H1 (cell line): ENCODE results near the gene ORAI1. TPM values are rescaled to one million over a fixed set of nuclear protein-coding genes. Genes with fewer than 3 reads are reported as not detected.

Experiments
- ATF3 ChIP-seq: IDR thresholded peaks from 2 replicates; pipeline ENCODE4 v1.6.1; 2011; ENCODE audit warnings: low read depth, mild to moderate bottlenecking, low read length; ENCODE audit not compliant: insufficient read depth
- BRCA1 ChIP-seq: IDR thresholded peaks from 2 replicates; pipeline ENCODE4 v1.6.1; 2012; ENCODE audit warnings: low read depth, low read length, improper control_type of control experiment
- EZH2 ChIP-seq: fragments of 200-600 bp; sonication (generic); IDR thresholded peaks from 2 replicates; pipeline ENCODE4 v1.7.1; 2012; ENCODE audit warnings: low read depth, mild to moderate bottlenecking, moderate library complexity, low read length, inconsistent platforms; ENCODE audit not compliant: severe bottlenecking
- HDAC6 ChIP-seq: IDR thresholded peaks from one replicate; pipeline ENCODE4 v1.7.1; 2012; ENCODE audit warnings: low read depth, mild to moderate bottlenecking, inconsistent platforms, low read length, moderate library complexity
- JUN ChIP-seq: IDR thresholded peaks from 2 replicates; pipeline ENCODE4 v1.6.1; 2011; ENCODE audit warnings: low read depth, mild to moderate bottlenecking, improper control_type of control experiment, low read length
- KDM4A ChIP-seq: IDR thresholded peaks from one replicate; pipeline ENCODE4 v1.7.1; 2012; ENCODE audit warnings: low read depth, mild to moderate bottlenecking, moderate library complexity, low read length, inconsistent platforms; ENCODE audit not compliant: severe bottlenecking
- SAP30 ChIP-seq: fragments of 300-600 bp; sonication (generic); IDR thresholded peaks from 2 replicates; pipeline ENCODE4 v1.7.1; 2012; ENCODE audit warnings: low read length, moderate library complexity, mild to moderate bottlenecking, inconsistent platforms; ENCODE audit not compliant: insufficient read depth, insufficient replicate concordance
- SIN3A ChIP-seq, 2 experiments: IDR thresholded peaks in 1 of 2; conservative IDR thresholded peaks in 1 of 2; 2 replicates each; pipeline ENCODE4 v1.6.1; 2011 to 2012; ENCODE audit warnings: low read length in 2 of 2, improper control_type of control experiment in 1 of 2, low read depth in 1 of 2, mild to moderate bottlenecking in 1 of 2
- polyA plus RNA-seq, 7 experiments: library from polyadenylated mRNA; depleted of rRNA in 3 of 7; stranded (reverse) in 5 of 7; unstranded in 2 of 7; fragments of >200 nt in 5 of 7; fragments of 200-250 nt in 2 of 7; gene quantifications; 1 replicate in 5 of 7; 2 replicates in 1 of 7; 4 replicates in 1 of 7; pipeline versions ENCODE4 v1.2.1 to v1.2.3, GENCODE V29; 2011 to 2013; ENCODE audit warnings: missing spikeins in 2 of 7, mixed read lengths in 2 of 7
- total RNA-seq: library from RNA; stranded (reverse); fragmentation: NEBNext Ultra II Directional; extraction: Animal tissue kit (Norgen Biotek cat#: 25700); gene quantifications from 2 replicates; pipeline ENCODE4 v1.2.1, GENCODE V29; 2021
- TF ChIP-seq, protein P1 (sequence below), 3 experiments: IDR thresholded peaks; 1 replicate in 2 of 3; 2 replicates in 1 of 3; pipeline versions ENCODE4 v1.5.1 to v1.6.1; 2011; ENCODE audit warnings: low read length in 3 of 3, mild to moderate bottlenecking in 3 of 3, inconsistent platforms in 2 of 3, low read depth in 1 of 3, moderate library complexity in 1 of 3; ENCODE audit not compliant: insufficient read depth in 1 of 3; ENCODE audit errors: control extremely low read depth in 1 of 3

Gene ORAI1
- total and polyA plus RNA-seq, 2 of the 8 experiments (the other 6 are each of a cell fraction or from before 2014, with no cell fraction given): 29.9 to 71.5 TPM

GRCh38 chr12:121626087-121626852, at the start of gene ORAI1 (continued):
- TF ChIP-seq EZH2: no peak
- TF ChIP-seq, protein P1, sequence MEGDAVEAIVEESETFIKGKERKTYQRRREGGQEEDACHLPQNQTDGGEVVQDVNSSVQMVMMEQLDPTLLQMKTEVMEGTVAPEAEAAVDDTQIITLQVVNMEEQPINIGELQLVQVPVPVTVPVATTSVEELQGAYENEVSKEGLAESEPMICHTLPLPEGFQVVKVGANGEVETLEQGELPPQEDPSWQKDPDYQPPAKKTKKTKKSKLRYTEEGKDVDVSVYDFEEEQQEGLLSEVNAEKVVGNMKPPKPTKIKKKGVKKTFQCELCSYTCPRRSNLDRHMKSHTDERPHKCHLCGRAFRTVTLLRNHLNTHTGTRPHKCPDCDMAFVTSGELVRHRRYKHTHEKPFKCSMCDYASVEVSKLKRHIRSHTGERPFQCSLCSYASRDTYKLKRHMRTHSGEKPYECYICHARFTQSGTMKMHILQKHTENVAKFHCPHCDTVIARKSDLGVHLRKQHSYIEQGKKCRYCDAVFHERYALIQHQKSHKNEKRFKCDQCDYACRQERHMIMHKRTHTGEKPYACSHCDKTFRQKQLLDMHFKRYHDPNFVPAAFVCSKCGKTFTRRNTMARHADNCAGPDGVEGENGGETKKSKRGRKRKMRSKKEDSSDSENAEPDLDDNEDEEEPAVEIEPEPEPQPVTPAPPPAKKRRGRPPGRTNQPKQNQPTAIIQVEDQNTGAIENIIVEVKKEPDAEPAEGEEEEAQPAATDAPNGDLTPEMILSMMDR (IDR thresholded peaks at IDR 0.05; ENCODE audit: control extremely low read depth in 1 of 3, insufficient read depth in 1 of 3, low read depth in 1 of 3, low read length in 3 of 3): peak in 2 of 3 experiments; percentile 8 to 20; a peak in 1 of 4 replicates
- TF ChIP-seq ATF3: peak; percentile 66; the same call in 1 of the 2 replicates
- TF ChIP-seq JUN: no peak
- no peak for TF ChIP-seq BRCA1
- no peak for TF ChIP-seq SAP30
- no peak for TF ChIP-seq HDAC6
- TF ChIP-seq KDM4A: no peak
- TF ChIP-seq SIN3A (conservative IDR thresholded peaks at IDR 0.05 in 1 of 2, IDR thresholded peaks at IDR 0.05 in 1 of 2; ENCODE audit: low read depth in 1 of 2, low read length in 2 of 2): peak in 1 of 2 experiments; percentile 36; a peak in 2 of 4 replicates
